Lung (tissue), 12 donors: Measurements from ENCODE around the gene SPG21. TPM values are rescaled to one million over a fixed set of nuclear protein-coding genes. Genes with fewer than 3 reads are reported as not detected.

Experiments used
- ATAC-seq: fragments of 200-7000 bp; cut with Tn5 transposase; one replicate; pipeline ENCODE4 v1.9.1; 2020; ENCODE audit warnings: moderate number of reproducible peaks; ENCODE audit not compliant: insufficient read depth, low FRiP score
- DNase-seq, 3 donors: peaks; one replicate each; pipeline ENCODE4 v3.0.0-alpha.2; 2013 to 2017
- H3K27ac ChIP-seq, 2 donors: one replicate each; pipeline ENCODE4 v1.5.1; 2013; ENCODE audit warnings: mild to moderate bottlenecking in 2 of 2, moderate library complexity in 2 of 2, control low read depth in 1 of 2, inconsistent platforms in 1 of 2, low read depth in 1 of 2, low read length in 1 of 2
- H3K27me3 ChIP-seq, 3 donors: one replicate each; pipeline ENCODE4 v1.5.1; 2013; ENCODE audit warnings: low read length in 2 of 3; ENCODE audit not compliant: control insufficient read depth in 3 of 3, insufficient read depth in 3 of 3
- H3K36me3 ChIP-seq, 4 donors: one replicate each; pipeline ENCODE4 v1.5.1; 2013; ENCODE audit warnings: low read length in 4 of 4, mild to moderate bottlenecking in 1 of 4, moderate library complexity in 1 of 4; ENCODE audit not compliant: control insufficient read depth in 4 of 4, insufficient read depth in 4 of 4
- H3K4me1 ChIP-seq, 5 donors: one replicate each; pipeline ENCODE4 v1.5.1; 2013; ENCODE audit warnings: low read length in 5 of 5, mild to moderate bottlenecking in 2 of 5, moderate library complexity in 1 of 5; ENCODE audit not compliant: control insufficient read depth in 5 of 5, insufficient read depth in 5 of 5
- H3K4me3 ChIP-seq: one replicate; pipeline ENCODE4 v1.5.1; 2013; ENCODE audit warnings: mild to moderate bottlenecking, control low read depth, moderate library complexity
- H3K9ac ChIP-seq, 2 donors: one replicate each; pipeline ENCODE4 v1.5.1; 2013; ENCODE audit warnings: low read length in 2 of 2, control low read depth in 1 of 2; ENCODE audit not compliant: insufficient read depth in 1 of 2
- H3K9me3 ChIP-seq, 4 donors: one replicate each; pipeline ENCODE4 v1.5.1; 2013; ENCODE audit warnings: low read length in 3 of 4, mild to moderate bottlenecking in 1 of 4, moderate library complexity in 1 of 4; ENCODE audit not compliant: control insufficient read depth in 4 of 4, insufficient read depth in 3 of 4
- WGBS, 2 donors: extraction: QIAGEN DNeasy Blood & Tissue Kit; methylation state at CpG; one replicate each; pipeline ENCODE4 v1.1.7; 2013; 5-methylcytosine and 5-hydroxymethylcytosine counted together
- polyA plus RNA-seq, 2 donors: library from polyadenylated mRNA; stranded (reverse); fragments of 200-250 nt; gene quantifications; one replicate each; pipeline ENCODE4 v1.2.1, GENCODE V29; 2013
- total RNA-seq, 2 donors: library from RNA; depleted of rRNA in 1 of 2; stranded (reverse); fragments of >200 nt in 1 of 2; gene quantifications; one replicate each; pipeline ENCODE4 v1.2.1, GENCODE V29; 2014 to 2021
- TF ChIP-seq, protein P1 (sequence below): IDR thresholded peaks from 2 replicates; pipeline ENCODE4 v1.5.1; 2012; ENCODE audit warnings: mild to moderate bottlenecking; ENCODE audit errors: control extremely low read depth, extremely low read depth
- donor health status: control.
- donor health status: control.
- donor health status: Bipolar disorder and iron deficiency.
- donor health status: healthy.
- donor health status: DM: yes; HTN: yes; CAD: no.

SPG21 gene
- total and polyA plus RNA-seq, 4 donors: 79.2 to 115 (median 93.2) TPM

DNA sequence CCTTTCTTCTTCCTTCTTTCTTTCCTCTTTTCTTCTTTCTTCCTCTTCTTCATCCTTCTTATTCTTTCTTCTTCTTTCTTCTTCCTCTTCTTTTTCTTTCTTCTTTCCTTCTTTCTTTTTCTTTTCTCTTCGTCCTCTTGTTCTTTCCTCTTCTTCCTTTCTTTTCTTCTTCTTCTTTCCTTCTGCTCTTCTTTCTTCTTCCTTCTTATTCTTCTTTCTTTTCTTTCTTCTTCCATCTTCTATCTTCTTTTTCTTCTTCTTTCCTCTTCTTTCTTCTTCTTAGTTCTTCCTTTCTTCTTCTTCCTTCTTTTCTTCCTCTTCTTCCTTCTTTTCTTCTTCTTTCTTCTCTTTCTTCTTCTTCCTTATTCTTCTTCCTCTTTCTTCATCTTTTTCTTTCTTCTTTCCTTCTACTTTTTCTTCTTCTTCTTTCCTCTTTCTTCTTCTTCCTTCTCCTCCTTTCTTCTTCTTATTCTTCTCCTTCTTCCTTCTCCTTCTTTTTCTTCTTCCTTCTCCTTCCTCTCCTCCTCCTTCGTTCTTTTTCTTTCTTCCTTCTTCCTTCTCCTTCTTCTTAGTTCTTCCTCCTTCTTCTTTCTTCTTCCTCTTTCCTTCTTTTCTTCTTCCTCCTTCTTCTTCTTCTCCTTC lies 37.8 kb downstream of the SPG21 start:
- Histone ChIP-seq H3K4me1 (no peaks in the 10 kb centered on the region), H3K27me3 (no peaks in the 10 kb centered on the region), H3K9me3 (no peaks in the 10 kb centered on the region), H3K27ac (no peak overlapping the region), H3K4me3 (no peak overlapping the region), H3K36me3 (peaks cover 8 to 15% (median 13%) of the 10 kb centered on the region in 4 donors), H3K9ac (no peak overlapping the region)
- TF ChIP-seq, protein P1, sequence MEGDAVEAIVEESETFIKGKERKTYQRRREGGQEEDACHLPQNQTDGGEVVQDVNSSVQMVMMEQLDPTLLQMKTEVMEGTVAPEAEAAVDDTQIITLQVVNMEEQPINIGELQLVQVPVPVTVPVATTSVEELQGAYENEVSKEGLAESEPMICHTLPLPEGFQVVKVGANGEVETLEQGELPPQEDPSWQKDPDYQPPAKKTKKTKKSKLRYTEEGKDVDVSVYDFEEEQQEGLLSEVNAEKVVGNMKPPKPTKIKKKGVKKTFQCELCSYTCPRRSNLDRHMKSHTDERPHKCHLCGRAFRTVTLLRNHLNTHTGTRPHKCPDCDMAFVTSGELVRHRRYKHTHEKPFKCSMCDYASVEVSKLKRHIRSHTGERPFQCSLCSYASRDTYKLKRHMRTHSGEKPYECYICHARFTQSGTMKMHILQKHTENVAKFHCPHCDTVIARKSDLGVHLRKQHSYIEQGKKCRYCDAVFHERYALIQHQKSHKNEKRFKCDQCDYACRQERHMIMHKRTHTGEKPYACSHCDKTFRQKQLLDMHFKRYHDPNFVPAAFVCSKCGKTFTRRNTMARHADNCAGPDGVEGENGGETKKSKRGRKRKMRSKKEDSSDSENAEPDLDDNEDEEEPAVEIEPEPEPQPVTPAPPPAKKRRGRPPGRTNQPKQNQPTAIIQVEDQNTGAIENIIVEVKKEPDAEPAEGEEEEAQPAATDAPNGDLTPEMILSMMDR: no peak
- DNase-seq (no peak), ATAC-seq (no peak)
- WGBS, 2 donors: 80 to 96% methylated on average over 2 of the region's 2 CpGs

DNA sequence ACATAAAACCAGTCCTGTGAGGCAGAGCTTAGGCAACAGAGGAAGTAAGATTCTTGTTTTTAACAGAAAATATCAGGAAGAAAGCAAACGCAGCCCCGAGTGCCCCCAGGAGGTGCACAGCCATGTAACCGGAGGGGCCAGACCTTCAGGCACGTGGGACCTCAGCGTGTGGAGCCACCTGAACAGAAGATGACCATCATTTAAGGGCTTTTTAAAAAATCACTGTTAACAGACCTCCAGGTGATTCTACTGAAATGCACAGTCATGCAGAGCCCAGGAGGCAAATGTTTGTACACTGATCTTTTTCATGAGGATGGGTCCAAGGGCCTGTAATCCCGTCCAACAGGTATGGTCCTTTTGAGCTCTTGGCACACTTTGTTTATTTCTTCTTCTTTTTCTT lies 38.8 kb downstream of the SPG21 start:
- no peak overlapping the region for H3K9ac ChIP-seq
- peak in 1 of 3 donors; percentile 2 for DNase-seq
- no peak overlapping the region for H3K4me3 ChIP-seq
- H3K27me3 ChIP-seq: no peaks in the 10 kb centered on the region
- no peak for ATAC-seq
- H3K27ac ChIP-seq: no peak overlapping the region
- H3K9me3 ChIP-seq: no peaks in the 10 kb centered on the region
- WGBS, 2 donors: 44 to 65% methylated on average over 6 of the region's 6 CpGs
- peaks cover 6 to 10% (median 8%) of the 10 kb centered on the region in 4 donors for H3K36me3 ChIP-seq
- TF ChIP-seq, protein P1: no peak
- H3K4me1 ChIP-seq: no peaks in the 10 kb centered on the region

DNA sequence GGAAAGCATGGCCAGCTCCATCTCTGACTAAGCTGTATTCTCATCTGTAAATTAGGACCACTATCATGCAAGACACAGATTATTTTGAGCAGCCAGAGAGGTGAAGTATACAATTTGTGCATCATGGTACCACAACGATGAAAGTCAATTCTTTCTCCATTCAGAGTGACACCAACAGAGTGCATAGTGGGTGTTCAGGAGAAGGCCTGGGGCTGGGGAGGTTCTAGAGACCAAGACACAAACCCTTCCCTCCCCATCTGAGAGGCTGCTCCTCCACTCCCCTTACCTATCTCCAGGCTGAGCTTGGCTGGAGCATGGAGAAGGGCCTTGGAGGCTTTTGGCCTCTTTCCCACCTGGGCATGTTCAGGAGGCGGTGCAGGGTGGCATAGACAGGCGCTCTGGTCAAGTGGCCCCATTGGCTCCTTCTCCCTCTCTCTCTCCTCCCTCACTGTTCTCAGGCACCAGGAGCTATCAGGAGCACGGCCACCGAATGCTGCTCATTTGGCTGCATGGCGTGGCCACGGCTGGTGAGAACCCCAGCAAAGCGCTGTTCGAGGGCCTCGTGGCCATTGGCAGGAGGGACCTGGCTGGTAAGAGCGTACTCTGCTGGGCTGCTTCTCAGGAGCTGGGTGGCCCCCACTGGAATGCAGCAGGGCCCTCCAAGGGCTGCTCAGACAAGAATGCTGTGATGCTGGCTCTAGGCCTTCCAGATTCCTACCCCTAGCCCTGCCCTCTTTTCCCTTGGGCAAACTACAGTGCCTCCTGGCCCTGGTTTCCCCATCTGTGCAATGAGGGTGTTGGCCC lies 40.1 kb downstream of the SPG21 start:
- ATAC-seq (no peak), DNase-seq (no peak)
- no peak overlapping the region for H3K4me3 ChIP-seq
- H3K9me3 ChIP-seq: no peaks in the 10 kb centered on the region
- H3K27me3 ChIP-seq: no peaks in the 10 kb centered on the region
- no peaks in the 10 kb centered on the region for H3K4me1 ChIP-seq
- no peak overlapping the region for H3K9ac ChIP-seq
- no peak overlapping the region for H3K27ac ChIP-seq
- 87 to 94% methylated on average over 11 of the region's 11 CpGs for WGBS, 2 donors
- H3K36me3 ChIP-seq: peaks cover 0 to 3% (median 0%) of the 10 kb centered on the region in 4 donors
- TF ChIP-seq, protein P1: no peak
